ENCODE results near the gene SASH1.
"Not testable (repeated sequence)": the region's sequence is repeated elsewhere in the genome, so short reads cannot be mapped to it uniquely, and the experiment has no call there.

Gene SASH1

DNA sequence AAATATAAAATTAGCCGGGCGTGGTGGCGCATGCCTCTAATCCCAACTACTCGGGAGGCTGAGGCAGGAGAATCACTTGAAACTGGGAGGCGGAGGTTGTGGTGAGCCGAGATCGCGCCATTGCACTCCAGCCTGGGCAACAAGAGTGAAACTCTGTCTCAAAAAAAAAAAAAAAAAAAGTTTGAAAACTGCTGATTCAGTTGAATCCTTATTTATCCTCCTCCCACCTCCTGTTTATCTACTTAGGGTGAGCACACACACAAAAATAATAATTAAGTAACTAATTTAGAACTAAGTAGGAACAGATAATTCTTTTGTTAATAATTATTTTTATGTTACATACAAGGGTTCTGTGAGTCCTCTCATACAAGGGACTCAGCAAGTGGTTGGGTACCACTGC lies 49.5 kb downstream of the SASH1 start:
- not testable (repeated sequence) for H3K4me1 Mint-ChIP-seq; H3K27ac Mint-ChIP-seq; H3K9me3 Mint-ChIP-seq; H3K36me3 Mint-ChIP-seq; ATAC-seq (replicated peaks); DNase-seq; H3K4me3 Mint-ChIP-seq
- peaks cover 20 to 34% of the 10 kb centered on the region in 2 donors for H3K27me3 Mint-ChIP-seq

DNA sequence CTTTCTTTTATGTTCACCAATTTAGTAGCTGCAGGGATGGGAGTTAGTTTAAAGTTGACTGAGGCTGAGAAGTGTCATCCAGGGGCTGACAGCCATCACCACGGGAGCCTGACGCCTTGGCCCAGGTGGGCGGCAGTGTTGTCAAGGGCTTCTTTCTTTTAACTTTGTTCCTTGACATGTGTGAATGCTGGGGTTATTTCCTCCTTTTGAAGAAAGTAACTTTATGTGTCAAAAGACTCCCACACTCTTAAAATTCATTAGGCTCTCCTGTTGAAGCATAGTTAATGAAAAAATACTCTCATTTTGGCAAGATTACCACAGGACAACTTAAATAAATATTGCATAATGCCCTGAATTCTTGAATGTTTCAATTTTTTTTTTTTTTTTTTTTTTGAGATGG lies 50.0 kb downstream of the SASH1 start:
- H3K4me3 Mint-ChIP-seq: no peak overlapping the region
- ATAC-seq (replicated peaks): no peak
- peaks cover 0 to 2% of the 10 kb centered on the region in 2 donors for H3K36me3 Mint-ChIP-seq
- peaks cover 15 to 28% of the 10 kb centered on the region in 2 donors for H3K27me3 Mint-ChIP-seq
- no peak for DNase-seq
- no peaks in the 10 kb centered on the region for H3K4me1 Mint-ChIP-seq
- no peaks in the 10 kb centered on the region for H3K9me3 Mint-ChIP-seq
- H3K27ac Mint-ChIP-seq: no peak overlapping the region

DNA sequence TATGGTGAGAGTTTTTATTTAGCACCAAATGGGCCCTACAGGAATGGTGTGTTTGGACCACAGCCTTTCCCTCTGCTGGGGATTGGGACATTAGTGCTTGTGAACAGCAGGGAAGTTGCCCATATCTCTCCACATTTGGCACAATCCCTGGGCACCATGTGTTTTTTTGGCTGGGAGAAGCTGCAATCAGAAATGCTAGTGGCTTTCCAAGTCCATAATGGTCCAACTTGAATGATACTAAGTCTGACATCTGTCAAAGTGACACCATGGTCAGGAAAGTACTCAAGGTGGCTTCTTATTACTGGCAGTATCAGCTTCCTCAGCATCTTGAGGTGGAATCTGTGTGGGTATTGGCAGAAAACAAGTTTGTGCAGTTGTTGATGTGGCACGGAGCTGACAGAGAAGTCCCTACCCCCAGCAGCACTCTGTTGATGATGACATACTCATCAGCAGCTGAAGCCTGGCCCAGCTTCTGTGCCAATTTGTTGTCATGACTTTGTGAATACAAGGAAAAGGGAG lies 53.0 kb downstream of the SASH1 start:
- Mint-ChIP-seq H3K4me1 (no peaks in the 10 kb centered on the region), H3K27me3 (peaks cover 12 to 14% of the 10 kb centered on the region in 2 donors), H3K27ac (no peak overlapping the region), H3K9me3 (no peaks in the 10 kb centered on the region), H3K36me3 (no peaks in the 10 kb centered on the region), H3K4me3 (no peak overlapping the region)
- DNase-seq: no peak
- no peak for ATAC-seq (replicated peaks)

DNA sequence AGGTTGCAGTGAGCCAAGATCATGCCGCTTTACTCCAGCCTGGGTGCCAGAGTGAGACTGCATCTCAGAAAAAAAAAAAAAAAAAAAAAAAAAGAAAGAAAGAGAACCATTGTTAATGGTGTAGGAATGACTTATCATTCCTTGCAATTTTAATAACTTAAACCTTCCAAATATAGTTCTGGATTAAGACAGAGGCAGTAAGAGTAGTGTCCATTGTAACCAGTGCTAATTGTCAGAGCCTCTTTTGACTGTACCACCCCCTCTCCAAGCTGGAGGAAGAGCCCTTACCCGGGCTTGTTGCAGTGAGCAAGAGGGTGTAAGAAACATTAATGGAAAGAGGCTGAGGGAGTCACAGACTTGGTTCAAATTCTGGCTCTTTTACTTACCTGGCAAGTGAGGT lies 53.8 kb downstream of the SASH1 start:
- no peak overlapping the region for H3K4me3 Mint-ChIP-seq

DNA sequence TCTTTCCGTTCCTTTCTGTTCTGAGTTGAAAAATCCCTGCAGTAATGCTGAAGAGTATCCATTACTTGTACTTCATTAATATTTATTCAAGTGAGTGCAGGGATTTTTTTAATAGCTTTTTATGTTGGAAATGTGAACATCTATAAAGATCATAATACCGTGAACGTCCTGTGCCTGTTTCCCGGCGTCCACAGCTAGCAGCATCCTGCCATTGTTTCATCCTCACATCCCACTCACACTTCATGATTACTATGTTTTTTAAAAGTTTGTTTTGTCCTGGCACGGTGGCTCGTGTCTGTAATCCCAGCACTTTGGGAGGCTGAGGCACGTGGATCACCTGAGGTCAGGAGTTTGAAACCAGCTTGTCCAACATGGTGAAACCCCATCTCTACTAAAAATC lies 54.3 kb downstream of the SASH1 start:
- no peak overlapping the region for H3K27ac Mint-ChIP-seq
- H3K27me3 Mint-ChIP-seq: peaks cover 5 to 12% of the 10 kb centered on the region in 2 donors
- H3K4me3 Mint-ChIP-seq: no peak overlapping the region
- no peaks in the 10 kb centered on the region for H3K36me3 Mint-ChIP-seq
- DNase-seq (no peak), ATAC-seq (replicated peaks) (no peak)
- no peaks in the 10 kb centered on the region for H3K9me3 Mint-ChIP-seq
- H3K4me1 Mint-ChIP-seq: no peaks in the 10 kb centered on the region

More for the DNA sequence above, 53.8 kb downstream of the SASH1 start:
- Mint-ChIP-seq H3K9me3 (no peaks in the 10 kb centered on the region), H3K4me1 (no peaks in the 10 kb centered on the region), H3K36me3 (no peaks in the 10 kb centered on the region), H3K27ac (no peak overlapping the region), H3K27me3 (peaks cover 8 to 12% of the 10 kb centered on the region in 2 donors)
- no peak for ATAC-seq (replicated peaks)
- no peak for DNase-seq

DNA sequence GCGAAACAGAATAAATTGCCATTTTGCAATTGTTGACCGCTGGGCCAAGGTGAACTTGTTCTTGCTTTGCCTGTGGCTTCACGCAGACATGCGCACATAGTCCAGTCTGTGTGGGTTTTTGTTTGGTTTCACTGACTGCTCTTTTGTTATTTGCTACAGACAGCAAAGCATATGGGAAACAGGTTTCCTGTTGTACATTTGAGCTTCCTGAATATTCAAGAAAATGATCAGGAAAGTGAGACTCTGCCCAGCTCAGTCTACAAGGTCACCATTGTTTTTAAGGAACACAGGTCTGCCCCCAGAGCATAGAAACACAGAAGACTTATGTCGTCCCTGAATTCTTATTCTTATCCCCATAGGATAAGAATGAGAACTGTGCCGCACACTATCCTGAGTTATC lies 55.6 kb downstream of the SASH1 start:
- no peak overlapping the region for H3K4me3 Mint-ChIP-seq
- H3K27me3 Mint-ChIP-seq: peaks cover 5 to 12% of the 10 kb centered on the region in 2 donors
- ATAC-seq (replicated peaks) (no peak), DNase-seq (no peak)
- H3K9me3 Mint-ChIP-seq: no peaks in the 10 kb centered on the region
- no peak overlapping the region for H3K27ac Mint-ChIP-seq
- no peaks in the 10 kb centered on the region for H3K36me3 Mint-ChIP-seq
- no peaks in the 10 kb centered on the region for H3K4me1 Mint-ChIP-seq

DNA sequence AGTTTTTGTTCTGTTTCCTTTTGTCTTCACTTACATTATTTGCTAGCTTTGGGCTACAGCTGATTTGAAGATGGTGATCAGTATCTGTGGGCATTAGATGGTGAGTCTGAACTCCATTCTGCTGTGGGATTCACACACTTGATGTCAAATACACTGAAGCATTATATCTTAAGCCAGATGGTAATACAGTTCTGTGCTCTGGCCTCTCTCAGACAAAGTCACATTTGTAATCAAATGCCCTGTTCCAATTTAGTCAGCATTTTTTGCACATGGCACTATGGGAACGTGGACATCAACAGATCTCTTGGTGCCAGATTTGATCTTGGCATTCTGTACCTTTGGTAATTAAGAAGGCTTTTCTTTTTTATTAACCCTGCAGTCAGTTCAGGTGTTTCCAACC lies 56.0 kb downstream of the SASH1 start:
- DNase-seq (no peak), ATAC-seq (replicated peaks) (no peak)
- H3K27ac Mint-ChIP-seq: no peak overlapping the region
- H3K27me3 Mint-ChIP-seq: peaks cover 5 to 12% of the 10 kb centered on the region in 2 donors
- H3K4me3 Mint-ChIP-seq: no peak overlapping the region
- no peaks in the 10 kb centered on the region for H3K4me1 Mint-ChIP-seq
- no peaks in the 10 kb centered on the region for H3K36me3 Mint-ChIP-seq
- no peaks in the 10 kb centered on the region for H3K9me3 Mint-ChIP-seq

DNA sequence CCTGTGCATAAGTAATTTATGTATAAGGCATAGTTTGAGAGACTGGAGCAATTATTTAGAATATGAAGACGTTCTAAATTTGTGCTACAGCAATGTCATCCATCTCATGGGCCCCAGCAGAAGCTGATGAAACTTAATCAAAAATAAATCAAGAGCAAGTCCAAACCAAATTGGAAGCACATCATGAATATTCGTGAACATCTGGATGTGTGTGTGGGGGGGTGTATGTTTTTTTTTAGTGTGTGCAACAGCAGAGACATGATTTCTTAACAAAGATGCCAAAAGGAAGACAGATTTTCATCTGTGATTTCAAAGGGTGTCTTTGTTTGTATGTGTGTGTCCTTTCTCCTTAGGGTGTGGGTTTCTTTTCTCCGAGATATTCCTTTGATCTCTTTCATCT lies 58.9 kb downstream of the SASH1 start:
- no peak overlapping the region for H3K27ac Mint-ChIP-seq
- no peaks in the 10 kb centered on the region for H3K9me3 Mint-ChIP-seq
- no peak overlapping the region for H3K4me3 Mint-ChIP-seq
- no peaks in the 10 kb centered on the region for H3K36me3 Mint-ChIP-seq
- DNase-seq (no peak), ATAC-seq (replicated peaks) (no peak)
- no peaks in the 10 kb centered on the region for H3K4me1 Mint-ChIP-seq
- peaks cover 11 to 19% of the 10 kb centered on the region in 2 donors for H3K27me3 Mint-ChIP-seq

DNA sequence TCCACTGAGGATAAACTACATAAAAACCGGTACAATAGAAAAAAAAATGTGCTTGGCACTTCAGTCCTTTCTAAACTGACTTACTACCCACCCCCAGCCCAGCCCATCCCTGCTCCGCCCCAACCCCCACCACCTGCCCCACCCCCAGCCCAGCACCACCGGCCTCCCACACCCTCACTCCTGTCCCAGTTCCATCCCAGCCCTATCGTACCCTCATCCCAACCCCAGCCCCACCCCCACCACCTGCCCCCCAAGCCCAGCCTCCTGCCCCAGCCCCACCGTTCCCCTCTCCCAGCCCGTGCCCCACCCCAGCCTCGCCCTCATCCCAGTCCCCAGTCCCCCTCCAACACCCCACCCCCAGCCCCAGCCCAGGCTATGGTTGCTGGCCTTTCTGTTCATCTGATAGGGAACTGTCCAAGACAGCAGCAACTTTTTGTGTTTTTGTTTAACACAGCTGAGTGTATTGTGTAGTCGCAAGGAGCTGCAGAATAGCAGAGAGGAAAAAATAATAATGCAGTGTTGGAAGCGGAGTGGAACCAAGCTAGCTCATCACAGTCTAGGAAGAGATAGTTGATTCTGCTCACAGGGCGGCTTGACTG lies 61.9 kb downstream of the SASH1 start:
- Mint-ChIP-seq H3K4me3 (no peak overlapping the region), H3K27ac (no peak overlapping the region), H3K9me3 (peaks cover 0 to 1% of the 10 kb centered on the region in 2 donors), H3K36me3 (no peaks in the 10 kb centered on the region), H3K27me3 (peaks cover 11 to 28% of the 10 kb centered on the region in 2 donors), H3K4me1 (no peaks in the 10 kb centered on the region)
- no peak for DNase-seq
- ATAC-seq (replicated peaks): no peak

DNA sequence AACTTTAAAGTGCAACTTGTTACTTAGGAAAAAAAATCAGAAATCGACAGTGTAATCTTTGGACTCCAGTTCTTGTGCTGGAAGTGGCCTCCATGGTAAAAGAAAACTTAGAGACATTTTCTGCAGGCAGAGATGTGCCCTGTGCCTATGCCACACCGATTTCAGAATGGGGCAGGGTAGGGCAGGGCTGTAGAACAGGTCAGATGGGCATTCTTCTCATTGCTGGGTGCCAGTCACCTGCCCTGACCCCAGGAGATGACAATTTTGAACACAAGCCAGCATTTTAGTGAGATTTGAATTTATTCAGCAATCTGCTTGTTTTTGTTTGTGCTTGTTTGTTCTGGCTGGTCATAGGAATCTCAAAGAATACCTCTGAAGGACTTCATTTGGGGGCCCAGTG lies 63.3 kb downstream of the SASH1 start:
- H3K9me3 Mint-ChIP-seq: peaks cover 0 to 1% of the 10 kb centered on the region in 2 donors
- ATAC-seq (replicated peaks) (no peak), DNase-seq (no peak)
- peaks cover 11 to 28% of the 10 kb centered on the region in 2 donors for H3K27me3 Mint-ChIP-seq
- no peak overlapping the region for H3K4me3 Mint-ChIP-seq
- no peak overlapping the region for H3K27ac Mint-ChIP-seq
- H3K4me1 Mint-ChIP-seq: no peaks in the 10 kb centered on the region
- no peaks in the 10 kb centered on the region for H3K36me3 Mint-ChIP-seq

DNA sequence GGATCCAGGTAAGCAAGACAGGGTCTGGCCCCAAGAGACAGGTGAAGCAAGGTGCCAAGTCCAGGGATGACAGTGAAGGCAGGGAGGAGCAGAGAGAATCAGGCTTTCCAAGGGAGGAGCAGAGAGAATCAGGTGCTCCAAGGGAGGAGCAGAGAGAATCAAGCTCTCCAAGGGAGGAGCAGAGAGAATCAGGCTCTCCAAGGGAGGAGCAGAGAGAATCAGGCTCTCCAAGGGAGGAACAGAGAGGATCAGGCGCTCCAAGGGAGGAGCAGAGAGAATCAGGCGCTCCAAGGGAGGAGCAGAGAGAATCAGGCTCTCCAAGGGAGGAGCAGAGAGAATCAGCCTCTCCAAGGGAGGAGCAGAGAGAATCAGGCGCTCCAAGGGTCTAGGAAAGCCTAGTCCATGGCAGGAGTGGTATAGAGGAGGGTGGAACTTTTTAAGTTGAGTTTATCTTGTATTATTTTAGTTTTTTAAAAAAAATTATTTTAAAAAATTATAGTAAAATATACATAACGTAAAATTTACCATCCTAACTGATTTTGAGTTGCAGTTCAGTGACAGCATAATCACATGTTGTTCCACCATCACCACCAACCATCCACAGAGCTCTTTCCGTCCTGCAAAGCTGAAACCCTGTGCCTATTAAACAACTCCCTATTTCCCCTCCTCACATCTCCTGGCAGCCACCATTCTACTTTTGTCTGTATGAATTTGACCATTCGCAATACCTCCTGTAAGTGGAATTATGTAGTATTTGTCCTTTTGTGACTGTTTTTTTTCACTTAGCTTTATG lies 64.1 kb downstream of the SASH1 start:
- Mint-ChIP-seq H3K9me3 (peaks cover 0 to 1% of the 10 kb centered on the region in 2 donors), H3K27ac (no peak overlapping the region), H3K4me3 (no peak overlapping the region), H3K4me1 (no peaks in the 10 kb centered on the region), H3K36me3 (no peaks in the 10 kb centered on the region), H3K27me3 (peaks cover 11 to 28% of the 10 kb centered on the region in 2 donors)
- DNase-seq: no peak
- ATAC-seq (replicated peaks): no peak

DNA sequence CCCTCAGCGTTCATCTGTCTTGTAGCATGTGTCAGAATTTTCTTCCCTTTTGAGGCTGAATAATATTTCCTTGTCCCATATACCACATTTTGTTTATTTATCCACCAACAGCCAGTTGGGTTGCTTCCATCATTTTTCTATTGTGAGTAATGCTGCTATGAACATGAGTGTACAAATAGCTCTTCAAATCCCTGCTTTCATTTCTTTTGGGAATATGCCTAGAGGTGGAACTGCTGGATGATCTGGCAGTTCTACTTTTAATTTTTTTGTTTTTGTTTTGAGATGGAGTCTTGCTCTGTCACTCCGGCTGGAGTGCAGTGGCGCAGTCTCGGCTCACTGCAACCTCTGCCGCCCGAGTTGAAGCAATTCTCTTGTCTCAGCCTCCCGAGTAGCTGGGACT lies 64.7 kb downstream of the SASH1 start:
- peaks cover 11 to 28% of the 10 kb centered on the region in 2 donors for H3K27me3 Mint-ChIP-seq
- ATAC-seq (replicated peaks): no peak
- no peak overlapping the region for H3K4me3 Mint-ChIP-seq
- no peaks in the 10 kb centered on the region for H3K4me1 Mint-ChIP-seq
- H3K9me3 Mint-ChIP-seq: peaks cover 0 to 1% of the 10 kb centered on the region in 2 donors
- H3K36me3 Mint-ChIP-seq: no peaks in the 10 kb centered on the region
- no peak overlapping the region for H3K27ac Mint-ChIP-seq
- no peak for DNase-seq

DNA sequence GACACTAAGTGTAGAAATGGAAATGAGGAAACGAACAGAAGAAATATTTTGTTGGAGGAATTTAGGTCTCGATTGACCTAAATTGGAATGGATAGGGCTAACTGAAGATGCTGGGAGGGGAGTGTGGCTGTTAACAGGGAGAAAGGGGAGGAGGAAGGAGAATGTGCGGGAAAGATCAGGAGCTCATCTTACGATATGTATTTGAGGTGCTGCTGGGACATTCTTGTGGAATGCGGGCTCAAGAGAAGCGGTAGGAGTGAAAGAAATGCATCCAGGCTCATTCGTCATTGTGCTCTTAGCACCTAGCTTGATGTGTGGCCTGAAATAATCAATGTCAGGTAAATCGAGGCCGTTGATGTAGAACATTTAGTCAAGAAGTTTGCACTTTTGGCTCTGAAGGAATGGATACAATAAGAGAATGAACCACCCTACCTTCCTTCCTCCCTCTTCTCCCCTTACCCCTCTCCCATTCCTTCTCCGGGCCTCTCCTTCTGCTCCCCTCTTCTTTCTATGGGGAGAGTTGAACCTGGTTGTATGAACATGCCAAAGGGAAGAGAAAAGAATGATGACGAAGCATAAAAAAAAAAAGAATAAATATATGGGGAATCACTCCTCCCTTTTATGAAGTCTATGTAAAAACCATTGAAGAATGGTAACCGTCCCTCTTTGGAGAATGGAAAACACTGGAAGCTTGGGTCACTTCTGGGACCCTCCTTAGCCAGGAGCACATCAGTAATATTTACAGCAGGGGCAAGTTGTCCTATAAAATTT lies 70.9 kb downstream of the SASH1 start:
- no peaks in the 10 kb centered on the region for H3K4me1 Mint-ChIP-seq
- H3K9me3 Mint-ChIP-seq: peaks cover 0 to 1% of the 10 kb centered on the region in 2 donors
- H3K27ac Mint-ChIP-seq: no peak overlapping the region
- no peaks in the 10 kb centered on the region for H3K36me3 Mint-ChIP-seq
- DNase-seq (no peak), ATAC-seq (replicated peaks) (no peak)
- peaks cover 21 to 25% of the 10 kb centered on the region in 2 donors for H3K27me3 Mint-ChIP-seq
- H3K4me3 Mint-ChIP-seq: no peak overlapping the region

DNA sequence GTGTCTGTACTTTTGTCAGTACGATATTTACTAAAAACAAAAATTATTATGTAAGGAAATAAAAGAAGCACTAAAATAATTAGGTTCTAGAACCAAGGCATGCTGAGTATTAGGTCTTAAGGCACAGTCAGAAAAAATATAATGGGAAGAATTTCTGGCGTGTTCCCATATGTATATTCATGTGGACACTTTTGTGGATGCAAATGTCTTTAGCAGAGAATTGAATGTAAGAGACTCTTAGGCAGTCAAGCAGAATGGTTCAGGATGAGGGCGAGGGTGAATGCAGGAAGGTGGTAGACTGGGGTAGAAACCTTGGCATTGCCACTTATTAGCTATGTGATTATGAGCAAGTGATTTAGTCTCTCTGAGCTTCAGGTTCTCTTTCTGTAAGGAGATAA lies 71.5 kb downstream of the SASH1 start:
- H3K4me1 Mint-ChIP-seq: no peaks in the 10 kb centered on the region
- no peaks in the 10 kb centered on the region for H3K9me3 Mint-ChIP-seq
- ATAC-seq (replicated peaks) (no peak), DNase-seq (no peak)
- H3K27me3 Mint-ChIP-seq: peaks cover 19 to 26% of the 10 kb centered on the region in 2 donors
- H3K4me3 Mint-ChIP-seq: no peak overlapping the region
- no peaks in the 10 kb centered on the region for H3K36me3 Mint-ChIP-seq
- no peak overlapping the region for H3K27ac Mint-ChIP-seq
